Transverse colon (tissue), 4 donors: ENCODE measurements around the gene CWC27. TPM values are rescaled to one million over a fixed set of nuclear protein-coding genes. Genes with fewer than 3 reads are reported as not detected.

ENCODE experiments used
- DNase-seq: peaks from one replicate; pipeline ENCODE4 v3.0.0-alpha.2; 2019
- H3K27ac ChIP-seq, 4 donors: fragments of 200-600 bp; sonication (generic); 2 replicates each; pipeline ENCODE4 v1.5.1; 2016 to 2018; ENCODE audit warnings: inconsistent platforms in 4 of 4
- H3K27me3 ChIP-seq: fragments of 200-600 bp; sonication (generic); 2 replicates; pipeline ENCODE4 v1.5.1; 2017; ENCODE audit warnings: inconsistent platforms
- H3K36me3 ChIP-seq, 4 donors: fragments of 200-600 bp; sonication (generic); 2 replicates each; pipeline ENCODE4 v1.5.1; 2017 to 2019; ENCODE audit warnings: inconsistent platforms in 4 of 4
- H3K4me1 ChIP-seq, 4 donors: fragments of 200-600 bp; sonication (generic); 2 replicates each; pipeline ENCODE4 v1.5.1; 2017 to 2020; ENCODE audit warnings: inconsistent platforms in 4 of 4
- H3K4me3 ChIP-seq, 4 donors: fragments of 200-600 bp; sonication (generic); 1 replicate in 1 of 4; 2 replicates in 3 of 4; pipeline versions ENCODE4 v1.5.1 to v1.6.1; 2017 to 2019; ENCODE audit warnings: inconsistent platforms in 4 of 4
- H3K9me3 ChIP-seq, 2 donors: fragments of 200-600 bp; sonication (generic); 2 replicates each; pipeline ENCODE4 v1.5.1; 2017 to 2019; ENCODE audit warnings: inconsistent platforms in 2 of 2
- EP300 ChIP-seq: sonication (generic); formaldehyde crosslinking; IDR thresholded peaks from one replicate; pipeline ENCODE4 v1.6.1; 2017; ENCODE audit warnings: antibody characterized with exemption, low read depth
- POLR2A ChIP-seq: fragments of 450-650 bp; IDR thresholded peaks from one replicate; pipeline ENCODE4 v1.6.1; 2016; ENCODE audit warnings: antibody characterized with exemption, mild to moderate bottlenecking, moderate library complexity
- POLR2AphosphoS5 ChIP-seq, 3 donors: sonication (generic); formaldehyde crosslinking; IDR thresholded peaks; one replicate each; pipeline ENCODE4 v1.6.1; 2016; ENCODE audit warnings: antibody characterized with exemption in 3 of 3
- WGBS, 2 donors: methylation state at CpG; one replicate each; pipeline ENCODE4 v1.1.5; 2018; ENCODE audit warnings: low coverage in 1 of 2; 5-methylcytosine and 5-hydroxymethylcytosine counted together
- in situ Hi-C, 4 donors: fragments of 200-750 bp; cut with MboI; loops; one replicate each; pipeline versions ENCODE4 v1.15.0 to v1.15.1; 2017; ENCODE audit warnings: low sequenced_read_pairs in 3 of 4, low pct_ligation_motif_present in 1 of 4, low pct_unique_long_range_greater_than_20kb in 1 of 4
- intact Hi-C: fragments of 100-400 bp; cut with DNase I; formaldehyde crosslinking; loops from one replicate; pipeline ENCODE4 v1.15.1; 2023; ENCODE audit warnings: low total_unique reads
- total RNA-seq, 4 donors: library from RNA; depleted of rRNA; stranded (reverse); fragments of >200 nt; gene quantifications; one replicate each; pipeline ENCODE4 v1.1.0, GENCODE V29; 2016
- TF ChIP-seq, protein P1 (sequence below), 5 experiments: fragments of 200-600 bp in 3 of 5; fragments of 450-650 bp in 2 of 5; sonication (generic) in 3 of 5; IDR thresholded peaks; 1 replicate in 2 of 5; 2 replicates in 3 of 5; pipeline ENCODE4 v1.5.1; 2016 to 2017; ENCODE audit warnings: antibody characterized with exemption in 5 of 5, inconsistent platforms in 3 of 5, mild to moderate bottlenecking in 2 of 5, moderate library complexity in 1 of 5

The CWC27 gene
- total RNA-seq, 4 donors from 2014 or later = 9.6 to 36.2 (median 15.6) TPM; not detected in 1

DNA sequence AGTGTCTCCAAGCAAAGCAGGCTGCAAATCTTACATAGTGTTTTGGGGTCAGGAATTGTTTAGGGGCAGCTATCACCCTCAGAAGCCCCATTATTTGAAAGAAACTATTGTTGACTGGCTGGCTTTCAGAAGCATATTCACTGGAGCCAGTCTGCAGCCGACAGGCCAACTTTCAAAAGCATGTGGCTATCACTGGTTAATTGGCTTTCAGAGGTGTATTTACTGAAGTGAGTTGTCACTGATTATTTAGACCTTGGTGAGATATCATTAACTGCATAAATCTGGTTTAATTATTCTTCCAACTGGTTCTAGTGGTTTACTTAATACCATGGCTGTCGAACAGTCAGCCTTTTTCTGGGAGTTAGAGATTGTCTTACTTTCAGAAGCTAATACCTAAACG, 247.0 kb downstream of the CWC27 start:
- Histone ChIP-seq H3K36me3 (no peaks in the 10 kb centered on the region), H3K4me3 (no peak overlapping the region), H3K9me3 (no peaks in the 10 kb centered on the region), H3K27ac (peak overlapping the region in 1 of 4 donors; percentile 31), H3K4me1 (peaks cover 3 to 32% (median 6%) of the 10 kb centered on the region in 4 donors), H3K27me3 (no peaks in the 10 kb centered on the region)
- no peak for DNase-seq
- intact Hi-C loops (no loop called here), in situ Hi-C loops (no loop called here)
- TF ChIP-seq, protein P1, sequence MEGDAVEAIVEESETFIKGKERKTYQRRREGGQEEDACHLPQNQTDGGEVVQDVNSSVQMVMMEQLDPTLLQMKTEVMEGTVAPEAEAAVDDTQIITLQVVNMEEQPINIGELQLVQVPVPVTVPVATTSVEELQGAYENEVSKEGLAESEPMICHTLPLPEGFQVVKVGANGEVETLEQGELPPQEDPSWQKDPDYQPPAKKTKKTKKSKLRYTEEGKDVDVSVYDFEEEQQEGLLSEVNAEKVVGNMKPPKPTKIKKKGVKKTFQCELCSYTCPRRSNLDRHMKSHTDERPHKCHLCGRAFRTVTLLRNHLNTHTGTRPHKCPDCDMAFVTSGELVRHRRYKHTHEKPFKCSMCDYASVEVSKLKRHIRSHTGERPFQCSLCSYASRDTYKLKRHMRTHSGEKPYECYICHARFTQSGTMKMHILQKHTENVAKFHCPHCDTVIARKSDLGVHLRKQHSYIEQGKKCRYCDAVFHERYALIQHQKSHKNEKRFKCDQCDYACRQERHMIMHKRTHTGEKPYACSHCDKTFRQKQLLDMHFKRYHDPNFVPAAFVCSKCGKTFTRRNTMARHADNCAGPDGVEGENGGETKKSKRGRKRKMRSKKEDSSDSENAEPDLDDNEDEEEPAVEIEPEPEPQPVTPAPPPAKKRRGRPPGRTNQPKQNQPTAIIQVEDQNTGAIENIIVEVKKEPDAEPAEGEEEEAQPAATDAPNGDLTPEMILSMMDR (IDR thresholded peaks at IDR 0.05) = no peak
- no peak for TF ChIP-seq POLR2AphosphoS5 (IDR thresholded peaks at IDR 0.05)
- no peak for TF ChIP-seq EP300
- 85 to 89% methylated on average over 2 to 3 of the region's 3 CpGs for WGBS, 2 donors

DNA sequence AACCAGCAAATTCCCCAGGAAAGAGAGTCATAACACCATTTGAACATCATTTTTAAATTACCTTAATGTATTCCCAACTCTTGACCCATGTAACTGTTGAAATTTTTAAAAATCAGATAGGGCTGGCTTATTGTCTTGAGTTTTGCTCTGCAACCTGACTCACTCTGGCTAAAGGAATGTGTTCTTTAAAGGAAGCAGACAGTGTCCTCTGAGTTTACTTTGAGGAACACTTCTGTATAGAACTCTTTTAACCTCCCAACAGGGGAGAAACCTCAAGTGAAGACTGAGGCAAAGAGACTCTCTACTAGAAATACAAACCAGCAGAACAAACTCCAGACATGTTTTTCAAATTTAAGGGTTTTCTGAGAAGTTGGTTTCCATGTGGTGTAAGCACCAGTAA, 248.9 kb downstream of the CWC27 start:
- H3K27ac ChIP-seq = no peak overlapping the region
- peaks cover 0 to 22% (median 1%) of the 10 kb centered on the region in 4 donors for H3K4me1 ChIP-seq
- no peak for DNase-seq
- H3K36me3 ChIP-seq = no peaks in the 10 kb centered on the region
- no peaks in the 10 kb centered on the region for H3K9me3 ChIP-seq
- intact Hi-C loops = no loop called here
- no peaks in the 10 kb centered on the region for H3K27me3 ChIP-seq
- no peak for TF ChIP-seq POLR2AphosphoS5 (IDR thresholded peaks at IDR 0.05)
- no peak for TF ChIP-seq POLR2A
- no peak for TF ChIP-seq EP300
- TF ChIP-seq, protein P1 (IDR thresholded peaks at IDR 0.05) = no peak
- no peak overlapping the region for H3K4me3 ChIP-seq
- in situ Hi-C loops = no loop called here

DNA sequence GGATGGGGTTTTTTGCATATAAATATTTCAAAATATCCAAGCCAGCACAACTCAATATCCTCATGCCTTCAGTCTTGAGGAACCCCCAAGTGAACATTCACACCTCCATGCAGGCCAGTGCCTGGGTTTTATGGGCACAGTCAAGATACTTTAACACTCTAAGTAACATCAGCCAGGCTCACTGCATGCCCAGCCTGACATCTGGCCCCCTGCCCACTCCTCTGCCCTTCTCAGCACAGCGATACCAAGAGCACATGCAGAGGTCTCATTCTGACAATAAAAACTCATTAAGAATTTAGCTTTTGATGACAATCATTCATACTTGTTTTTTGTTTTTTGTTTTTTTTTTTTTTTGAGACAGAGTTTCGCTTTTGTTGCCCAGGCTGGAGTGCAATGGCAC, 250.0 kb downstream of the CWC27 start:
- DNase-seq = no peak
- no peak for TF ChIP-seq POLR2A
- TF ChIP-seq, protein P1 (IDR thresholded peaks at IDR 0.05) = no peak
- intact Hi-C loops (no loop called here), in situ Hi-C loops (no loop called here)
- H3K36me3 ChIP-seq = no peaks in the 10 kb centered on the region
- peaks cover 0 to 17% (median 1%) of the 10 kb centered on the region in 4 donors for H3K4me1 ChIP-seq
- no peaks in the 10 kb centered on the region for H3K9me3 ChIP-seq
- no peak overlapping the region for H3K27ac ChIP-seq
- H3K4me3 ChIP-seq = no peak overlapping the region
- WGBS, 2 donors = 92% methylated on average over 2 of the region's 2 CpGs
- no peaks in the 10 kb centered on the region for H3K27me3 ChIP-seq

DNA sequence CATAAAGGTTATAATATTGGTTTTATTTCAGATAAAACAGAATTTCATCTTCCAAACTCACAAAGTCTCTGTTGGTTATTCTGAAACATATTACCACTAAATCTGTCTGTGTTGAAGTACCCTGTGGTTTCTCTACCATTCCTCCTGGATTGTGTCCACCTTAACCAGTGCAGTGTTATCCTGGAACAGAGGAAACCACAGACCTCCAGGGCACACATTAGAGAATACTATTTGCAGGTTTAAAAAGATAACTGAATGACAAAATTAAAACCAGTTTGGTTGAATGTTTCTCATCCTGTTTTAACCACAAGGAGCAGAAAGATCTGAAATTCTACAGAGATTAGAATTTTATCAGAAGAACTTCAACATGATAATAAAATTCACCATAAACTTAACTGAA, 251.8 kb downstream of the CWC27 start:
- in situ Hi-C loops = no loop called here
- H3K4me1 ChIP-seq = peaks cover 0 to 13% (median 1%) of the 10 kb centered on the region in 4 donors
- H3K36me3 ChIP-seq = no peaks in the 10 kb centered on the region
- H3K4me3 ChIP-seq = no peak overlapping the region
- no peaks in the 10 kb centered on the region for H3K9me3 ChIP-seq
- no peak for DNase-seq
- H3K27ac ChIP-seq = no peak overlapping the region
- H3K27me3 ChIP-seq = no peaks in the 10 kb centered on the region
- intact Hi-C loops = no loop called here
- TF ChIP-seq EP300 (no peak), POLR2A (no peak), POLR2AphosphoS5 (IDR thresholded peaks at IDR 0.05) (no peak)
- TF ChIP-seq, protein P1 (IDR thresholded peaks at IDR 0.05) = no peak
